Hematopoietic multipotent progenitor cell treated with erythropoietin and hydrocortisone succinate and interleukin-3 and kit ligand, for 15 days (in vitro differentiated cells): ENCODE data around the gene LAMA5.

Source experiments
- DNase-seq: peaks from one replicate; pipeline ENCODE4 v3.0.0-alpha.2; 2015; ENCODE audit warnings: low spot score

LAMA5 gene

GRCh38 chr20:62330576-62331317 is 36.4 kb downstream of the LAMA5 start:
- DNase-seq, result no peak

- no peak for DNase-seq
Measured at GRCh38 chr20:62329389-62330377, 37.4 kb downstream of the LAMA5 start.

GRCh38 chr20:62328684-62329388 is 38.3 kb downstream of the LAMA5 start:
- DNase-seq, result no peak

GRCh38 chr20:62327726-62328495 is 39.2 kb downstream of the LAMA5 start:
- no peak for DNase-seq

- DNase-seq, result no peak
Measured at GRCh38 chr20:62326959-62327725, 40.0 kb downstream of the LAMA5 start.

- no peak for DNase-seq
Measured at GRCh38 chr20:62326559-62326958, 40.6 kb downstream of the LAMA5 start.

GRCh38 chr20:62325172-62325905 is 41.8 kb downstream of the LAMA5 start:
- DNase-seq, result no peak

- no peak for DNase-seq
Measured at GRCh38 chr20:62323980-62324906, 42.9 kb downstream of the LAMA5 start.

GRCh38 chr20:62323146-62323979 is 43.7 kb downstream of the LAMA5 start:
- no peak for DNase-seq

GRCh38 chr20:62322492-62323041 is 44.5 kb downstream of the LAMA5 start:
- DNase-seq, result no peak

GRCh38 chr20:62321975-62322374 is 45.1 kb downstream of the LAMA5 start:
- no peak for DNase-seq

GRCh38 chr20:62321521-62321948 is 45.6 kb downstream of the LAMA5 start:
- peak; percentile 18 for DNase-seq

GRCh38 chr20:62320581-62321354 is 46.3 kb downstream of the LAMA5 start:
- DNase-seq, result no peak

GRCh38 chr20:62319346-62319909 is 47.7 kb downstream of the LAMA5 start:
- DNase-seq, result no peak

- no peak for DNase-seq
Measured at GRCh38 chr20:62318400-62319345, 48.4 kb downstream of the LAMA5 start.
